BE2C (cell line): ENCODE data around the gene ID4.

ENCODE experiments used
- DNase-seq: peaks from one replicate; pipeline ENCODE4 v3.0.0-alpha.2; 2020
- H3K27me3 ChIP-seq: fragments of 250-450 bp; sonication (Bioruptor Pico); 2 replicates; pipeline ENCODE4 v1.5.1; 2020; ENCODE audit warnings: mild to moderate bottlenecking
- H3K36me3 ChIP-seq: fragments of 250-450 bp; sonication (Bioruptor Pico); 2 replicates; pipeline ENCODE4 v1.5.1; 2020; ENCODE audit warnings: mild to moderate bottlenecking
- H3K4me1 ChIP-seq: fragments of 250-450 bp; sonication (Bioruptor Pico); 2 replicates; pipeline ENCODE4 v1.5.1; 2020
- H3K4me3 ChIP-seq: 2 replicates; pipeline ENCODE4 v1.5.1; 2011; ENCODE audit warnings: low read depth, low read length
- H3K9me3 ChIP-seq: fragments of 250-450 bp; sonication (Bioruptor Pico); 2 replicates; pipeline ENCODE4 v1.5.1; 2020
- CTCF ChIP-seq: IDR thresholded peaks from 2 replicates; pipeline ENCODE4 v1.5.1; 2012; ENCODE audit warnings: mild to moderate bottlenecking, low read depth, low read length

Gene ID4

GRCh38 chr6:19873031-19873430 lies 35.9 kb downstream of the ID4 start:
- H3K27me3 ChIP-seq, result no peaks in the 10 kb centered on the region; the same call in 1 of the 2 replicates
- peak; percentile 68 for TF ChIP-seq CTCF
- H3K4me1 ChIP-seq, result no peaks in the 10 kb centered on the region
- no peaks in the 10 kb centered on the region for H3K9me3 ChIP-seq
- H3K4me3 ChIP-seq, result no peak overlapping the region
- DNase-seq, result peak; percentile 32
- no peaks in the 10 kb centered on the region for H3K36me3 ChIP-seq

GRCh38 chr6:19876672-19877071 lies 39.5 kb downstream of the ID4 start:
- no peaks in the 10 kb centered on the region for H3K36me3 ChIP-seq
- no peak for DNase-seq
- no peaks in the 10 kb centered on the region for H3K27me3 ChIP-seq
- TF ChIP-seq CTCF, result no peak
- no peaks in the 10 kb centered on the region for H3K9me3 ChIP-seq
- no peaks in the 10 kb centered on the region for H3K4me1 ChIP-seq
- H3K4me3 ChIP-seq, result no peak overlapping the region

GRCh38 chr6:19879663-19880062 lies 42.5 kb downstream of the ID4 start:
- no peaks in the 10 kb centered on the region for H3K27me3 ChIP-seq
- H3K9me3 ChIP-seq, result no peaks in the 10 kb centered on the region
- no peak overlapping the region for H3K4me3 ChIP-seq
- no peaks in the 10 kb centered on the region for H3K4me1 ChIP-seq
- no peak for DNase-seq
- H3K36me3 ChIP-seq, result no peaks in the 10 kb centered on the region
- TF ChIP-seq CTCF, result no peak

GRCh38 chr6:19880066-19880465 lies 42.9 kb downstream of the ID4 start:
- H3K4me1 ChIP-seq, result no peaks in the 10 kb centered on the region
- H3K9me3 ChIP-seq, result no peaks in the 10 kb centered on the region
- no peak for DNase-seq
- H3K36me3 ChIP-seq, result no peaks in the 10 kb centered on the region
- no peaks in the 10 kb centered on the region for H3K27me3 ChIP-seq
- H3K4me3 ChIP-seq, result no peak overlapping the region
- no peak for TF ChIP-seq CTCF

- no peak for DNase-seq
- no peak overlapping the region for H3K4me3 ChIP-seq
- TF ChIP-seq CTCF, result no peak
- H3K9me3 ChIP-seq, result no peaks in the 10 kb centered on the region
- H3K36me3 ChIP-seq, result no peaks in the 10 kb centered on the region
- no peaks in the 10 kb centered on the region; the same call in 1 of the 2 replicates for H3K4me1 ChIP-seq
- H3K27me3 ChIP-seq, result no peaks in the 10 kb centered on the region
Measured at GRCh38 chr6:19891451-19891850, 54.3 kb downstream of the ID4 start.
